ENCODE data around the gene SLC38A9. TPM values are rescaled to one million over a fixed set of nuclear protein-coding genes. Genes with fewer than 3 reads are reported as not detected.

Gene SLC38A9
- total RNA-seq, 3 donors from 2014 or later = 20.2 to 28.1 (median 20.6) TPM

DNA sequence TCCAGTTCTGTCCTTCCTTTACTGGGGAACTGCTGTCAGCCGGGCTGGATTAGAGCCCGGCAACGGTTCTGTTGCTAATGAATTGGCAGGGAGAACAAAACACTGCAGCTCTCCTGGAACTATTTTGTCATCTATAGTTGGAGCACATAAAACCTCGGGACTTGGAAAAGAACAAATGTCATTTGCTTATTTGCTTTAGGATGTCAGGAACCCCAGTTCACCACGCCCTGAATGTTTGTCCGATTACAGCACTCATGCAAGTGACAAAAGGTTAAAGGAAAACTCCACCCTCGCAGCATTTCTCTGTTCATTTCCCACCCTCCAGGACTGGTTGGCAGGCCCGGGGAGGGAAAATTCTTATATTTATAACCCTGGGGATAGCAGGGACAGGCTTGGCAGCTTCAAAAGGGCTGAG, 110.9 kb downstream of the SLC38A9 start:
- intact Hi-C loops (cut with DNase I, micrococcal nuclease) = loop anchor here in 1 of 2 donors (10.0 kb wide), 1 partner anchor 66 kb away; the partner anchor contains the start of gene PLPP1
- Histone ChIP-seq H3K9me3 (no peaks in the 10 kb centered on the region), H3K4me3 (no peak overlapping the region), H3K36me3 (ENCODE audit: low read depth) (no peaks in the 10 kb centered on the region), H3K4me1 (ENCODE audit: low read depth) (peaks cover 42% of the 10 kb centered on the region)
- ATAC-seq = peak; percentile 89
- peak; percentile 68 to 83 (median 70) for DNase-seq
- TF ChIP-seq, protein P1, sequence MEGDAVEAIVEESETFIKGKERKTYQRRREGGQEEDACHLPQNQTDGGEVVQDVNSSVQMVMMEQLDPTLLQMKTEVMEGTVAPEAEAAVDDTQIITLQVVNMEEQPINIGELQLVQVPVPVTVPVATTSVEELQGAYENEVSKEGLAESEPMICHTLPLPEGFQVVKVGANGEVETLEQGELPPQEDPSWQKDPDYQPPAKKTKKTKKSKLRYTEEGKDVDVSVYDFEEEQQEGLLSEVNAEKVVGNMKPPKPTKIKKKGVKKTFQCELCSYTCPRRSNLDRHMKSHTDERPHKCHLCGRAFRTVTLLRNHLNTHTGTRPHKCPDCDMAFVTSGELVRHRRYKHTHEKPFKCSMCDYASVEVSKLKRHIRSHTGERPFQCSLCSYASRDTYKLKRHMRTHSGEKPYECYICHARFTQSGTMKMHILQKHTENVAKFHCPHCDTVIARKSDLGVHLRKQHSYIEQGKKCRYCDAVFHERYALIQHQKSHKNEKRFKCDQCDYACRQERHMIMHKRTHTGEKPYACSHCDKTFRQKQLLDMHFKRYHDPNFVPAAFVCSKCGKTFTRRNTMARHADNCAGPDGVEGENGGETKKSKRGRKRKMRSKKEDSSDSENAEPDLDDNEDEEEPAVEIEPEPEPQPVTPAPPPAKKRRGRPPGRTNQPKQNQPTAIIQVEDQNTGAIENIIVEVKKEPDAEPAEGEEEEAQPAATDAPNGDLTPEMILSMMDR (IDR thresholded peaks at IDR 0.05) = no peak

DNA sequence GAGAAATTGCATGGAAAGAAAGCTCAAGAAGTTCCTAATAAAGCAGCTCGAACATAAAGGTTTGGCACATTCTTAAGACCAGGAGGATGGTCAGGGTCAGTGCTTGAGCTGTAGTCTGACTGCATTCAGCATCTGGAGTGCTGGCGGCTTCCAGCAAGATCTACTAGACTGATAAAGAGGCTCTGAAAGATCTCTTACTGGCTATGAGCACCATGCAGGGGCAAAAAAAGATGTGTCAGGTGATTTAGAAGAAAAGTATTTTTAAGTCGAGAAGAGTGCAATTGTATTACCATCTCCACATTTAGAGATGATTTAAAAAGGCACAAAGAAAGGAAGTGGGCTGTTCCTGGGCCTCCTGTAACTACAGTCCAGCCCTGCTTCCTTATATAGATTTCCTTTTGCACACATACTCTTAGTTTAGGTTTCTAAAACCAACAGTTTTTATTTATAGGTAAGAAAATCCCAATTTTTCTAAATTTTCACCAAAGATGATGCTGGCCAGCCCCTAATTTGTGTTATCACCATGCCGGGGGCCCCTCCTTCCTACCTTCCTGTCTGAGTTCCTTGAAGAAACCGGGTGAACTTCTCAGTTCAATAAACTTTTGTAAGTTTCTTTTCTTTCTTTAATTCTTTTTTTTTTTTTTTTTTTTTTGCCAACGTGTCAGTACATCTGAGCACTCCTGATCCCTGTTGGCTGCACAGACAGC, 111.5 kb downstream of the SLC38A9 start:
- DNase-seq (no peak), ATAC-seq (peak; percentile 26)

DNA sequence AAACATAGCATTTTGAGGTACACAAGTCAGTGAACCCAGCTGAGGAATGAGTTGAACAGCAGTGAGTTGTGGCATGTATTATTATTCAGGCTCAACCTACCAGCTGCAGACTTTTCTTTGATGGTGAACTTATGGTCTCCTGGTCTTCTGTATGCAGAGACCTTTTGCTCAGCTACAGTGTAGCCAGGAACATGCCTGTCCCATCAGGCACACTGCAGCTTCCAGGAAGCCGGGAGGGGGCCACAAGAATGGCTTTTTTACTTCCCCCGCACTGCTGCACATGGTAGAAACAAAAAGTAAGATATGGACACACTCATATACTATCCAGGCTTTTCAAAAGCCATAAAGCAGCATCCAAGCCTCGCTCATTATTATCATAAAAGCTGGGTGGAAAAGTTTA, 112.0 kb downstream of the SLC38A9 start:
- intact Hi-C loops (cut with DNase I, micrococcal nuclease) = loop anchor here in 1 of 2 donors (10.0 kb wide), 1 partner anchor 65 kb away; the partner anchor contains the start of gene PLPP1
- H3K4me3 ChIP-seq = no peak overlapping the region
- TF ChIP-seq, protein P1 (IDR thresholded peaks at IDR 0.05) = no peak
- H3K36me3 ChIP-seq (ENCODE audit: low read depth) = no peaks in the 10 kb centered on the region
- no peak for DNase-seq
- no peaks in the 10 kb centered on the region for H3K9me3 ChIP-seq
- no peak for ATAC-seq
- H3K4me1 ChIP-seq (ENCODE audit: low read depth) = peaks cover 42% of the 10 kb centered on the region

More for the DNA sequence above, 111.5 kb downstream of the SLC38A9 start:
- no peaks in the 10 kb centered on the region for H3K36me3 ChIP-seq (ENCODE audit: low read depth)
- no peaks in the 10 kb centered on the region for H3K9me3 ChIP-seq
- TF ChIP-seq, protein P1 (IDR thresholded peaks at IDR 0.05) = no peak
- intact Hi-C loops (cut with DNase I, micrococcal nuclease) = loop anchor here in 1 of 2 donors (10.0 kb wide), 1 partner anchor 66 kb away; the partner anchor contains the start of gene PLPP1
- H3K4me3 ChIP-seq = no peak overlapping the region
- peaks cover 42% of the 10 kb centered on the region for H3K4me1 ChIP-seq (ENCODE audit: low read depth)

DNA sequence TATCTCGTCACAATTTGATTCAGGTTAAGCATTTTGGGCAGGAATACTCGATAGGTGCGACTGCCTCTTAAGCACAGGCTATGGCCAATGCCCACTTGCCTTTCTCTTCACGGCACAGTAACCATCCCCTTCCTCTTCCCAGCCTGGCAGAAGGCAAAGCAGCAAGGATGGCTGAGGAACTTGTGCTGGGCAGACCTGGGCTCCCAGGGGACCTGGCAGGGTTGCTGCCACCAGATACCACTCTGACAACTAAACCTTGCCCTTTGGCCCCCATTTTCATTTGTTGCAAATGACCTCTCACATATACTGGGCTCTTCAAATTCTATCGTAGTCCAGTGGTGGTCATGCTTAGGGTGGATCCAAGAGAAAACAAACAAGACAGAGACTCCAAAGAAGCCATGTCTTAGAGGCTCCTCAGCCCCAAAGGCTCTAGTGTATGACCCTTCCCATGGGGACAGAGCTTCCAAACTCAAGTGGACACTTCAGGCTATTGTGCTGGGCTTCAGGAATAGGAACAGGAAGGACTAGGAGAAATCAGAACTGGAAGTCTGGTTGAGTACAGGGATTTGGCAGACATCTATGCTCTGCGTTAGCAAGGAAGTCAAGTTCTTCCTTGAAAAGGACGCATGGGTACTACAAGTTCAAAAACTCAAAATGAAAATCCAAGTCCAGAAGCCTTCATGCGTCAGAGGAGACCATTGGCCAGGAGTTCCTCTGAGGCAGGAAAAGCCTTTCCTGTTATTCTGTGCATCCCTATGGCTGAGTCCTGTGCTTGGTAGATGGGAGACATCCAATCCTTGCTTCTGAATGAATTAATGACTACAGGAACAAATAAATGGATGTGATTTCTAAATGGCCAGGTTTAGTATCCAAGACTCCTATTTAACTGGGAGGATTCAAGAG, 112.7 kb downstream of the SLC38A9 start:
- ATAC-seq = no peak
- TF ChIP-seq, protein P1 (IDR thresholded peaks at IDR 0.05) = no peak
- Histone ChIP-seq H3K36me3 (ENCODE audit: low read depth) (no peaks in the 10 kb centered on the region), H3K4me3 (no peak overlapping the region), H3K4me1 (ENCODE audit: low read depth) (peaks cover 42% of the 10 kb centered on the region), H3K9me3 (no peaks in the 10 kb centered on the region)
- no peak for DNase-seq
- intact Hi-C loops (cut with DNase I, micrococcal nuclease) = loop anchor here in 1 of 2 donors (10.0 kb wide), 1 partner anchor 65 kb away; the partner anchor contains the start of gene PLPP1
